HG02852 (cell line): ENCODE measurements around the gene UBIAD1.

ENCODE experiments used
- ATAC-seq: cut with Tn5 transposase; IDR thresholded peaks from one replicate; pipeline ENCODE4 v1.9.1; 2021; ENCODE audit warnings: mild to moderate bottlenecking, moderate library complexity; ENCODE audit not compliant: unreplicated experiment

The UBIAD1 gene

GRCh38 chr1:11308699-11309224 is 35.8 kb downstream of the UBIAD1 start:
- no peak for ATAC-seq

DNA sequence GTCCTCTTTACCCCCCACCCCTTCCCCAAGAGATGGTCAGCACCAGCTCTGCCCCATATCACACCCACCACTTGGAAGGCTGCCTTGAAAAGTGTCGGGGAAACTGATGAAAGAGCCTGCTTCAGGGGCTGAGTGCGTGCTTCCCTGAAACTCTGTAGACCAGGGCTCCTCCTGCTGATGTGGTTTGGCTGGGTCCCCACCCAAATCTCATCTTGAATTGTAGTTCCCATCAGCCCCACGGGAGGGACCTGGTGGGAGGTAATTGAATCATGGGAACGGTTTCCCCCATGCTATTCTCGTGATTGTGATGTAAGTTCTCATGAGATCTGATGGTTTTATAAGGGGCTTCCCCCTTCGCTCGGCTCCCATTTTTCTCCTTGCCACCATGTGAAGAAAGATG is 36.4 kb downstream of the UBIAD1 start:
- no peak for ATAC-seq

- ATAC-seq = no peak
Observed at GRCh38 chr1:11311816-11312755, 39.1 kb downstream of the UBIAD1 start.

DNA sequence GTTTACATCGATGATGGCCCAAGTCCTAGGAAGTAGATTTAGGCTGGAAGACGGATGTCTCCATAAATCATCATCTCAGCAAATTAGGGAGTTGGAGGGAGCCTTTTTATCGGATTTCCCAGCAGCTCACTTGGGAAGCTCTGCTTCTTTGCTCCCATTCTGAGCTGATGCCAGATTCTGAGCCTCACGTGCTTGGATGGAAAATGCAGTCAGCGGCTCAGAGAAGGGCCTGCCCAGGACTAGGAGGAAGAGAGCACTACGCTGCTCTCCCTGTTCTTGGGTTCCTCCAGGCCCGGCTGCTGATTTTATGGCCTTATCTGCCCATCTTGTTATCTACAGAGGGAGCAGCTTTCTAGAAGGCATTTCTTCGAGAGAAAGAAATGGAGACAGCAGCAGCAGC is 42.0 kb downstream of the UBIAD1 start:
- ATAC-seq = no peak

- ATAC-seq = no peak
Observed at GRCh38 chr1:11316701-11317100, 43.7 kb downstream of the UBIAD1 start.

DNA sequence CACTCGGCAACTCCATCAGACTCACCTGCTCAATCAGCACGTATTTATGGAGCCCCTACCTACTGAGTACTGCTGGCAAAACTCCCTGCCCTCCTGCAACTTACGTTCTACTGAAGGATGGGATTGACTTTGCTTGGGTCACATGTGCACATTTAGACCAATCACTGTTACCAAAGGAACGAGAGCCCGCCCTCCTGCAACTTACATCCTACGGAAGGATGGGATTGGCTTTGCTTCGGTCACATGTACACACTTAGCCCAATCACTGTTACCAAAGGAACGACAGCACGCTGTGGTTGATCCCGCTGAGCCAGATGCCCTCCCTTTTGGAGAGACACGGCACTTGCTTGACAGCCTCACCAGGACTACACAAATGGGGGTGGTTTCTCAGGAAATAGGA is 46.0 kb downstream of the UBIAD1 start:
- no peak for ATAC-seq

DNA sequence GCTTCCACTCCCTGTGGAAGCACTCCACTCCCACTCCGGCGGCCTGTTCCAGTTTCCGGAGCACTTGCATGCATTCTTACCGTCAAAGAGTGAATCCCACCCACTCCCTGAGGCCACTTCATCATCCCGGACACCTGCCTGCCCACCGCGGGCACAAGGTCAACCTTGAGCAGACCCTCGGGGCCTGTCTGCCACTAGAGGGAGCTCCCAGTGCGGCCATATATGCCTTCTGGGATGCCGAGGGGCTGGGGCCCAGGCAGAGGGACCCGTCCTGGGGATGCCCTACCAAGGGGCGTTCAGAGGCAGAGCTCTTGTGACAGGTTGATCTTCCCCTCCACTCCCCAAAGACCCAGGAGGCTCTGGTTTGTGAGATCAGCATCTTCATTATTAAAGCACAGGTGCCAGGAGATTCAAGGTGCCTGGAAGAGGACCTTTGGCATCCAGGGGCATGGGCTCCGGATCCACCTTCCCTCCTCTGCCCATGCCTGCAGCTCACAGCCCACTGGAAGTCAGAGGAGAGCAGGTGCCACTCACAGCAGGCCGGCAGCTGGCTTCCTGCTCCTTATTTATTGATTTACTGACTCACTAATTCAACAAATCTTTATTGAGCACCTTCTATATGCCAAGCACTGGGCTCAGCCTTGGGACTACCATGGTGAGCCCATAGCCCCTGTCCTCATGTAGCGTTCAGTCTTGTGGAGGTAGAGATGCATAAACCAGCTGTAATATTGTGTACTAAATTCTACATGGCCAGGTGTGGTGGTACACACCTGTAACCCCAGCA is 47.3 kb downstream of the UBIAD1 start:
- ATAC-seq = no peak

DNA sequence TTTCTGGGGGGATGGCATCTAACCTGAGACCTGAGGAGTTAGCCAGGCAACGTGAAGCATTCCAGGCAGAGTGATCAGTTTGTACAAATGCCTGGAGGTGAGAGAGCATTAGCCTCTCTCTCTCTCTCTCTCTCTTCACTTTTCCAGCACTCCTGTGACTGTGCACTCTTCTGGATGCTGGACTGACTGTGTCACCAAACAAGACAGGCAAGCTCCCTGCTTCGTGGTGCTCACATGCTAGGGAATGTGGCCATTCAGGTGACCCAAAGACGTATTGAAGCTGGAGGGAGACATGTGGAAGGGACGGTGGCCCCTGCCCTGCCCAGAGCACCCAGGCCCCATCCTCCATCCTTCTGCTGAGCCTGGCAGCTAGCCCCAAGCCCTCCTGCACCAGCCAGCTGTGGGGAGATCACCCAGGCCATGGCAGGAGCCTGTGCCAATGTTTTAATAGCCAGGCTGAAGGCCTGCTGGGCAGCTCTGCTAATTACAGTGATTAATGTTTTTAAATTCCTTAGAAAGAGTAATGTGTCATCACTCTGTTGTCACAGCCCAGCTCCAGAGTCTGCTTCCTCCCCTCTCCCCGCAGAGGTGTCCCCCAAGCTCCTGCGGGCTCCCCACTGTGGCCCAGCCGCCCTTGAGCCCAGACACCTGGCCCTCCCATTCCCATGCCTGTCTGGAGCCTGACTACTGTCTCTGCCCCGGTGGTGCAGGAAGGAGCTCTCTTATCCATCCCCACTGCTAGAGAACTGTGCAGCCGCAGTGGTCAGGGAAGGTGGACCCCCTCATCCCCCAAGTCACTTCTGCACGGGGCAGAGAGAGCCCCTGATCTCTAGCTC is 48.9 kb downstream of the UBIAD1 start:
- no peak for ATAC-seq

DNA sequence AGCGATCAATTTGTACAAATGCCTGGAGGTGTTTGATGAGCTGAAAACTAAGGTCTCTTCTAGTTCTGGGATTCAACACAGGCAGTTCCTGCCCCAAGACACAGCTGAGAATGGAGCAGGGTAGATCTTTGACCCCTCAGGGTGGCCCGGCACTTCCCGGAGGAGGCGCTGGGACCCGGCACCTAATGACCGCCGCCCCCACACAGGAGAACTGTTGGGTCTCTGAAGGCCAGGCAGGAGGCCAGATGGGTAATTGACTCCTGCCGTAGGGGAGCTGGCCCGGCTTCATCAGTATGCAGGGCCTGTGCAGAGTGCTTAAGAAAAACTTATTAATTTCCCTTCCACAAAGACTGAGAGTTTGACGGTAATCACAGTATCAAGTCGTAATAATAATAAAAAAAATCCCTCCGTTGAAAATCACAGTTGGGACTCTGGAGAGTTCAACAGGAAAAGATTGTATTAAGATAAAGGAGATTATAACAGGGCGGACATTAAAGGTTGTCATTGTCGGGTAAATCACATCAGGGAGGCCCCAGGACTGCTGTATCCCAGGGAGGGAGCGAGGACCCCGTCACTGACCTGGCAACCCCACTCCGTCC is 51.7 kb downstream of the UBIAD1 start:
- ATAC-seq = no peak

DNA sequence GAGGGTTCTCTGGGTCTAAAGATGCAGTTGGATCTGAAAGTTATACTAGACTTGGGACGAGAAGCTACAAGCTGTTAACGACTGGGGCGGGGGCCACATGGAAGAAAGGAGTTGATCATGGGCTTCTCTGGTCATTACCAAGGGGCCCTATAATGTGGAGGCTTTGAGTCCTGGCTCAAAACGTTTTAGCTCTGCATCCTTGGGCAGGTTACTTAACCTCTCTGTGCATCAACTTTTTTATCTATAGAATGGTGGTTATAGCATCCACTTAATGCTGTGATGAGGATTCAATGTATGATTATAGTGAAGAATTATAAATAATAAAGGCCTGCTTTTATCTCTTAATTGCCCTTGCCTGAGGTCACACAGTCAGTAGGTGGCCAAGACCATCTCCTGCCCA is 53.1 kb downstream of the UBIAD1 start:
- no peak for ATAC-seq

- no peak for ATAC-seq
Observed at GRCh38 chr1:11328444-11328843, 55.4 kb downstream of the UBIAD1 start.

- ATAC-seq = no peak
Observed at GRCh38 chr1:11330411-11330810, 57.4 kb downstream of the UBIAD1 start.

GRCh38 chr1:11331036-11331944 is 58.3 kb downstream of the UBIAD1 start:
- no peak for ATAC-seq

DNA sequence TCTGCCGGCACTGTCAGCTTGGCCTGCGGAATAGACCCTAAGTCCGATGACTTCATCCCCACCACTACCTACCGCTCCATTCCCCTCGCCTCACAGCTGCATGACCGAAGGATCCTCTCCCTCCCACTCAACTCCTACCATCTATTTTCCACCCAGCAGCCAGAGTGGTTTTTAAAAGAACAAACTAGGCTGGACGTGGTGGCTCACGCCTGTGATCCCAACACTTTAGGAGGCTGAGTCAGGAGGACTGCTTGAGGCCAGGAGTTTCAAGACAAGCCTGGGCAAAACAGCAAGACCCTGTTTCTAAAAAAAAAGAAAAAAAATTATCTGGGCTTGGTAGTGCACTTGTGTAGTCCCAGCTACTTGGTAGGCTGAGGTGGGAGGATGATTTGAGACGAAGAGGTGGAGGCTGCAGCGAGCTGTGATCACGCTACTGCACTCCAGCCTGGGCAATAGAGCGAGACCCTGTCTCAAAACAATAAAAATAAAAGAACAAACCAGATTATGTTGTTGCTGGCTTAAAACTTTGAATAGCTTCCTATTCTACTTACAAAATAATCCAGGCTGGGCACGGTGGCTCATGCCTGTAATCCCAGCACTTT is 59.0 kb downstream of the UBIAD1 start:
- no peak for ATAC-seq

GRCh38 chr1:11333631-11334030 is 60.6 kb downstream of the UBIAD1 start:
- no peak for ATAC-seq

DNA sequence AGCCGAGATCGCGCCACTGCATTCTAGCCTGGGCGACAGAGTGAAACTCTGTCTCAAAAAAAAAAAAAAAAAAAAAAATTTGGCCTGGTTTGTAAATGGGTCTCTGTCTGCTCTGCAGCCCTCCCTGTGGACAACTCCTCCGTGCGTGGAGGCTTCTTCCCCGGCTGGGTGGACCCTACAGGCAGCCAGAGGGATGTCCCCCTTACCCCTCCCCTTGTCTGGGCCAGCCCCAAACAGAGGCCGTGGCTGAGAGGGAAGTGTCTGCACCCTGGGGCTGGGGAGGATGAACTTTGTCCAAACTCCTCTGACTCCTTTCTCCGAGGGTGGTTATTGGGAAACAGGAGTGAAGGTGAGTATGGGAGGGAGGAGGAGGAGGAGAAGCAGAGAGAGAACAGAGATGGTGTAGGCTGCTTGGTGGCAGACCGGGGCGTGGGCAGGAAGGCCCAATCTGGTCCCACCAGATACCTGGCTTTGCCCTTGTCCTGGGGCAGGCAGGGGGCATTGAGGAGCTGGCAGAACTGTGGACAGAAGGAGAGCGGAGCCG is 61.3 kb downstream of the UBIAD1 start:
- ATAC-seq = no peak

GRCh38 chr1:11334821-11335220 is 61.8 kb downstream of the UBIAD1 start:
- ATAC-seq = no peak

- ATAC-seq = peak; percentile 91
Observed at GRCh38 chr1:11335417-11336056, 62.5 kb downstream of the UBIAD1 start.
